ENCODE results near the gene NUTF2.
"Not testable (repeated sequence)": the region's sequence is repeated elsewhere in the genome, so short reads cannot be mapped to it uniquely, and the experiment has no call there.

The NUTF2 gene

DNA sequence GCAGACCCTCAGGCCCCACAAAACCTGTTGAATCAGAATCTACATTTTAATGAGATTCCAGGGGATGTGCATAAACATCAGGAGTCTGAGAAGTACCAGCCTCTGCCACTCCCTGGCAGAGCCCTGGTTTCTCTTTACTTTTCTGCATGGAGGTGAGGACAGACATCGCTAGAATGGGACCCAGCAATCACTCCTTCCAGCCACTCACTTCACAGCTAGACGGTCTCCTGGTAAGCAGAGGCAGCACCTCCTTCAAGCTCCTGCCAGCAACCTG lies 68.7 kb downstream of the NUTF2 start:
- H3K36me3 ChIP-seq (ENCODE audit: control insufficient read depth in 1 of 2, insufficient read depth in 2 of 2, low read length in 2 of 2): peaks cover 5 to 19% of the 10 kb centered on the region in 2 donors
- not testable (repeated sequence) for H3K4me3 ChIP-seq (ENCODE audit: low read depth in 1 of 2, low read length in 2 of 2)

DNA sequence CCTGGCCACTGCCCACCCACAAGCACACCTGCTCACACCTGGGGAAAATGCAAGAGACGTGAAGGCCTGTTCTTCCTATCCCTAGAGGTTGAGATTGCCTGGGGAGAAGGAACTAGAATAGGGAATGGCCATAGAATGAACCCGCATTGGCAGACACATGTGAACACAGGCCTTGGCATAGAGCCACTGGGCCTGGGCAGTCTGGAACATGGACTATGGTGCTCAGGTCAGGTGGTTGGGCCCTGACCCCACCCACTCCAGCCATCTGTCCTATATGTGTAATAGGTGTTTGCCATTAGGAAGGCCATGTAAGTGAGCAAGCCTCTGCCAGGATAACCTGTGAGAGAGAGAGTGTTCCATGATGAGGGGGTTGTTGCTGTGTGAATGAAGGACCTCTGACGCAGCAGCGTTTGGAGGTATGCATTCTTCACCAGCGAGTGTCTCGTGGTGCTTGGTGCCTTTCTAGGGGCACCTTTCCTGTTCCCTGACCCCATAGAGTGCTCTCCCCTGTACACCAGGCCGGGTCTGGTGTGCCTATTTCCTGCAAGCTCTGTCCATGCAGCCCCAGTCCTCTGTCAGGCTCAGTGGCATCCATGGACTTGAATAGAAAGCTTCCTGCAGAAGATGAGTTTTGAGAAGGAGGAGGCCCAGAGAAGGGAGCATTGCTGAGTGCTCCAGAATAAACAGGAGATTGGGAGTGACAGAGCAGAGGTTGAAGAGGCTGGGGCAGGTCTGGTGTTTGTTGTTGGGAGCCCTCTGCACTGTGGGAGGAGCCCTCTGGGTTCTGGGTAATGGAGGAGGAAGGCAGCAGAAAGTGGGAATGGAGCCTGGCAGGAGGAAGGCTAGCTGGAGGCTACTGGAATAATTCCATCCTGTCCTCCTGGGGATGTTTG lies 69.3 kb downstream of the NUTF2 start:
- H3K27ac ChIP-seq (ENCODE audit: low read length): no peak overlapping the region
- peaks cover 5 to 13% of the 10 kb centered on the region in 2 donors for H3K36me3 ChIP-seq (ENCODE audit: control insufficient read depth in 1 of 2, insufficient read depth in 2 of 2, low read length in 2 of 2)
- no peaks in the 10 kb centered on the region for H3K9me3 ChIP-seq (ENCODE audit: control insufficient read depth in 1 of 2, low read length in 2 of 2)

More for the DNA sequence above, 68.7 kb downstream of the NUTF2 start:
- not testable (repeated sequence) for H3K27me3 ChIP-seq (ENCODE audit: low read depth, low read length); H3K9me3 ChIP-seq (ENCODE audit: control insufficient read depth in 1 of 2, low read length in 2 of 2); H3K27ac ChIP-seq (ENCODE audit: low read length)
- peaks cover 0 to 25% of the 10 kb centered on the region in 2 donors for H3K4me1 ChIP-seq (ENCODE audit: control insufficient read depth in 1 of 2, insufficient read depth in 2 of 2, low read length in 2 of 2)

DNA sequence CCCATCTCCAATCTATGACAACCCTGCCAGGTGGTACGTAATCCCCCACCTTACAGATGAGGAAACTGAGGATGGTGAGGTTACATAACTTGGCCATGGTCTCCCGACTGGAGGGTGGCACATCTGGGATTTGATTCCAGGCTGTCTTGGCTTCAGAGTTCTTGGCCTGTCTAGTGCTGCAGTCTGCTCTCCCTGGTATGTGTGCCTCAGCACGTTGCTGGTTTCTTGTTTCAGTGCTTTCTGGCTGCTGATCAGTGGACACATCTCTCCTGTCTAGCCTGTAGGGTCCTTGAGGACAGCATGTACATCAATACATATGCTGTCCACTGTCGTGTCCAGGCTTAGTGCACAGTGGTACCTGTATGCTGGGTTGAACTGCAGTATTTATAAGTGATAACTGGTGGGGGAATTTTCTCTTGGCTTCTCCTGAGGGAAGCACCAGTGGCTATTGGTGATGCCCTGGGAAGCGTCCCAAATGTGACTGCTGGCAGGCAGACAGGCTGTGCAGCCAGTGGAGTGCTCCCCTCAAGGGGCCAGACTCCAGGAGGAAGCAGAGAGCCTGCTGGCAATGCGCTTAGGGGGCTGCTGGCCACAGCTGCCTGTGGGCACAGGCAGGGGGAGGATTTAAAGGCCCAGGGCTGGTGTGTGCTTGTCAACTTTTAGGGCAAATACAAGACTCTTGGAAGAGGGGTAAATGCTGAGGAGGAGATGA lies 70.6 kb downstream of the NUTF2 start:
- Histone ChIP-seq H3K27me3 (ENCODE audit: low read depth, low read length) (no peaks in the 10 kb centered on the region), H3K36me3 (ENCODE audit: control insufficient read depth in 1 of 2, insufficient read depth in 2 of 2, low read length in 2 of 2) (peaks cover 5 to 8% of the 10 kb centered on the region in 2 donors), H3K4me1 (ENCODE audit: control insufficient read depth in 1 of 2, insufficient read depth in 2 of 2, low read length in 2 of 2) (peaks cover 0 to 25% of the 10 kb centered on the region in 2 donors), H3K4me3 (ENCODE audit: low read depth in 1 of 2, low read length in 2 of 2) (no peak overlapping the region), H3K9me3 (ENCODE audit: control insufficient read depth in 1 of 2, low read length in 2 of 2) (no peaks in the 10 kb centered on the region), H3K27ac (ENCODE audit: low read length) (peak overlapping the region; percentile 25)

More for the DNA sequence above, 69.3 kb downstream of the NUTF2 start:
- Histone ChIP-seq H3K27me3 (ENCODE audit: low read depth, low read length) (no peaks in the 10 kb centered on the region), H3K4me1 (ENCODE audit: control insufficient read depth in 1 of 2, insufficient read depth in 2 of 2, low read length in 2 of 2) (peaks cover 0 to 25% of the 10 kb centered on the region in 2 donors), H3K4me3 (ENCODE audit: low read depth in 1 of 2, low read length in 2 of 2) (no peak overlapping the region)

DNA sequence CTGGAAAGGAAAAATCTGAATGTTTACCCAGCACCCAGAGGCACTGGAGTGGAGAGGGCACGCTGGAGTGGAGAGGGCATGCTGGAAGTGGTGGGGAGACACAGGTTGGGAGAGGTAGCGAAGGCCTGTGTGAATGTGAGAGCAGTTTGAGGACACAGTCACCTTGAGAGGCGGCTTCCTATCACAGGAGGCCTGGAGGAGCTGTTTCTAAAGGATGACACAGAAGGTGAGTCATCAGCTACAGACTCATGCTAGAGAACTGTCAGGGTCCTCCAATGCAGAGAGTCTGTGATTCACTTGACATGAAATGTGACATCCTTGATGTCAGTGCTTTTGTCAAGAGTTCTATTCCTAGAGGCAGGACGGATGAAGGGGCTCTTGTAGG lies 71.1 kb downstream of the NUTF2 start:
- Histone ChIP-seq H3K9me3 (ENCODE audit: control insufficient read depth in 1 of 2, low read length in 2 of 2) (no peaks in the 10 kb centered on the region), H3K27me3 (ENCODE audit: low read depth, low read length) (no peaks in the 10 kb centered on the region), H3K4me1 (ENCODE audit: control insufficient read depth in 1 of 2, insufficient read depth in 2 of 2, low read length in 2 of 2) (peaks cover 0 to 25% of the 10 kb centered on the region in 2 donors), H3K4me3 (ENCODE audit: low read depth in 1 of 2, low read length in 2 of 2) (no peak overlapping the region), H3K36me3 (ENCODE audit: control insufficient read depth in 1 of 2, insufficient read depth in 2 of 2, low read length in 2 of 2) (peaks cover 5 to 8% of the 10 kb centered on the region in 2 donors), H3K27ac (ENCODE audit: low read length) (peak overlapping the region; percentile 25)

DNA sequence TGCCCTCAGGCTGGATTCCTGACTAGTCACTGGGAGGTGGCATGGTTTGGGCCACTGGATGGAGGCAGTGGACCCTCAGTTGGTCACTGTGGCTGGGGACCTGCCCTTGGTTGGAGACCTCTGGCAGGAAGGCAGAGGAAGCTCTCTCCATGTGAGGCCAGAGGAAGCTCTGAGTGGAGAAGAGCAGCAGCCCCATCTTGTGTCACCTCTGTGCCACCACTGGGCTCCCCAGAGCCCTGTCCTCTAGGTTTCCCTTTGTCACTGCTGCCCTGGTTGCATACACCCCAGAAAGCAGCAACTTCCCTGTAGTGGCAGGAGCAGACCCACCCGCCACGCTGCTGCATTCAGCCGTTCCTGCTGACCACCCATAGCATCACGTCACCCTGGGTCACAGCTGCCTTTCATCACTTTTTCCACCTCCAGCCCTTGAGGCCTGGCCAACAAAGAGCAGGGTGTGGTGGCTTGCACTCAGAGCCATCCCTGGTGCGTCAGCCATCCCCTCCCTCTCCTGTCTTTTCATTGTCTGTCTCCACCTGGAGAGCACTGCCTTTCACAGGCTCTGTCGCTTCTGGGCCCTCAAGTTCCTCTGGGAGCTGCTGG lies 73.0 kb downstream of the NUTF2 start:
- no peak overlapping the region for H3K27ac ChIP-seq (ENCODE audit: low read length)
- peaks cover 0 to 37% of the 10 kb centered on the region in 2 donors for H3K4me1 ChIP-seq (ENCODE audit: control insufficient read depth in 1 of 2, insufficient read depth in 2 of 2, low read length in 2 of 2)
- H3K9me3 ChIP-seq (ENCODE audit: control insufficient read depth in 1 of 2, low read length in 2 of 2): no peaks in the 10 kb centered on the region
- no peak overlapping the region for H3K4me3 ChIP-seq (ENCODE audit: low read depth in 1 of 2, low read length in 2 of 2)
- H3K27me3 ChIP-seq (ENCODE audit: low read depth, low read length): no peaks in the 10 kb centered on the region
- peaks cover 0 to 4% of the 10 kb centered on the region in 2 donors for H3K36me3 ChIP-seq (ENCODE audit: control insufficient read depth in 1 of 2, insufficient read depth in 2 of 2, low read length in 2 of 2)

All from muscle layer of duodenum (tissue), 2 donors.